HTR-8/SVneo (cell line): Measurements from ENCODE around the gene FAM72D.
"Not testable (repeated sequence)": the region's sequence is repeated elsewhere in the genome, so short reads cannot be mapped to it uniquely, and the experiment has no call there.

Experiments
- DNase-seq: peaks from one replicate; pipeline ENCODE4 v3.0.0; 2011; ENCODE audit warnings: low spot score, mixed read lengths; ENCODE audit not compliant: insufficient read length
- FAIRE-seq: peaks from 2 replicates; lab custom pipeline; 2011; peaks lifted over from hg19 to GRCh38; lab: Jason Lieb, UNC

FAM72D gene

DNA sequence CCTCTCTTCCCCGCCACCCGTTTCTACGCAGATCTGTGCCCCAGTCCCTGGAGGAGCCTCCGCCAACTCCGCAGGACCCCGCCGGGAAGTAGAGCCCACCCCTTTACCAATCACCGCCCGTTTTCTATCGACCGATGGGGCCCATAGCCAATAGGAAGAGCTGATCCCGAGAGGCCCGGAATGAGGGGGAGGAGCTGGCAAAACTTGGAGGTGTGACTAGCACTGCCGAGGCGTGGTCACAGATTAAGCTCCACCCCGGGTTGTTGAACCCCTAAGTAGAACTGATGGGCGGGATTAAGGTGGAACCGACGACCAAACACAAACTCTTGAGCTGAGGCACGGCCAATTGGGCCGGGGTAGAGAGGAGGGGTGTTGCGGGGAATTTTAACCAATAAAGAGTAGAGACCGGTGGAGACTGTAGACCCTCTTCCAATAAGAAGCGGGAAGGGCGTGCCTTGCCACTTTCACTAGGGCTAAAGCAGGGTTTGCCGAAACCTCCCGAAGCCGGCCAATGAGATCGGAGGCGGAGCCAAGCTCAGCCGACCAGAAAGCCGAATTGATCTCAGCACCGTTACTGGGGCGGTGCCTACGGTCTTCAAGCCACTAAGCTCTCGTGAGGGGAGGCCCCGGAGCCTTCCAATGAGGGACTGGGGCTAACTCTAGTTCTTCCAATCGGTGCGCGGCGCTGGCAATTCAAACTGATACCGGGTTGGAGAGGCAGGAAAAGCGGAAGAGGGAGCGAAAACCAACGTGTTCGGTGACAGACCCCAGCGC is at the start of gene FAM72D, which contains the start of gene SRGAP2B:
FAM72D (plus strand) TSS at position 691 of the 774 bp plus-strand sequence. CDS start 874 bp downstream, outside the sequence.
SRGAP2B (minus strand) TSS at position 45 of the 774 bp plus-strand sequence. CDS start 2,427 bp downstream, outside the sequence.
- DNase-seq, FAIRE-seq: not testable (repeated sequence)

DNA sequence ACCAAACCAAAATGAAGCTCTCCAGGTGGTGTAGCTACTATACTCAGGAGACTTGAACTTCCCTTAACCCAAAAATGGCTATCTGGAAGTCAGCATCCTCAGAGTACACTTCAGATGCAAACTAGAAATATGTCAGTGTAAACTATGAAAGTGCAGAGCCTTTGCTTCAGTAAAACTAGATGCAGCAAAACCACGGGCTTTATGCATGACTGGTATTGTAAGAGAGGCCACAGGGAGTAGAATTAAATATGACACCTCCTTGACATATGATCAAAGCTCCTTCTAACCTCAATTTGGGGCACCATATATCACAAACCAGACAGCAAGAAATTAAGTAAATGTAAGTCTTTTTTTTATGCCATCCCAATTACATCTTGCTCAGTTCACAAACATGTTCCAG is 48.2 kb upstream of the FAM72D start:
- FAIRE-seq, DNase-seq: not testable (repeated sequence)

DNA sequence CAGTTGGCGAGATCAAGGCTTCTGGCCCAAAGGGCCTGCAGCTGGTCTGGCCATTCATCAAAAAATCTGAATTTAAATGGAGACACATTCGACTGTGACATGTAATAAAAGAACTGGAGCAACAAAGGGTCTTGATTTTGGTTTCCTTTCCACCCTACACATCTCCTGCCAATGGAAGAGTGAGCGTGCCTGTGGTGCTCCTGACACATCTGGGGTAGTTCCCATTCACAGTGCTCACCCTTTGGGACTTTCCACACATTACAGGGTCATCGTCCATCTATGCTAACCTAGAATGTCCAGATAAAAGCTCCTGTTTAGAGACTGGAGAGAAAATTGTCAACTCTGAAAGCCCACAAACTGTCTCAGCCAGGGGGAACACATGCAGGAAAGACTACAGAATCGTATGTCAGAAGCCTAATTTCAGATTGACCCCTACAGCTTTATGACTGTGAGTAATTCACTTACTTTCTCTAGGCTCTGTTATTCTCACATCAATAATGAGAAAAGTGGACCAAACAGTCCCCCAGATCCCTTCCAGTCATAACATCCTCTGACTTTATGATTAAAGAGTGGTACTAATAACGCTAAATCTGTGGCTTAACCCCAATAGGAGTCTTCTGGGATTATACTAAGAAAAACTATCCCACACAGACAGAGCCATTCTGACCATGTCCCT is 47.5 kb upstream of the FAM72D start:
- not testable (repeated sequence) for FAIRE-seq, DNase-seq

DNA sequence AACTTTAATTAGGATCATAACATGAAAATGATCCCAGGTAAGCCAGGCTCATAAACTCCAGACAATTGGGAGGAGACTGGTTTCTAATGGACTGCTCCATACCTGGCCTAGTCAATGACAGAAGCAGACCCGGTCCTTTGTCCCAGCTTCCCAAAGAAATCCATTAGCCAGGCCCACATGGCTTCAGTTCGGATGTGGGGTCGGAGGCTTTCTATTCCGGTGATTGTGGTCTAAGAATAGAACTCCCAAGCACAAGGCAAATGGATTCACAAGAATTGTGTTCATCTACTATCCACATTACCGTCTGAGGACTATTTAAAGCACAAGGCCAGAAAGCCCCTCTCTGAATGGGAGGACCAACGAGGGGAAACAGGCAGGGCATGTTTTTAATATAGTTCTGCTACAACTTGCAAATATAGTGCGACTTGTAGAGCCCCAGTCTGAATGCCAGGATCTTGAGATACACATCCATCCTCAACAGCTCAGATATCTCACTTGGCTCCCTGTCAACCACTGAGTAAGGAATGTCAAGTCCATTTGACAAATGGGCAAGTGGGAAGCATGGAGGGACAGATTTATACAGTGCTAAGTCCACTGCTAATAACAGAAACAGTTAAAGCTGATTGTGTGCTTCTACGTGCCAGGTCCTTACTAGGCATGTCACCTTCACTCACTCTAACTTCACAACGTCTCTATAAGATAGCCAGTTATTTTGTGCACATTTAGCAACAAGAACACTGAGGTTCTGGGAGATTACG is 43.6 kb upstream of the FAM72D start:
- not testable (repeated sequence) for FAIRE-seq, DNase-seq

DNA sequence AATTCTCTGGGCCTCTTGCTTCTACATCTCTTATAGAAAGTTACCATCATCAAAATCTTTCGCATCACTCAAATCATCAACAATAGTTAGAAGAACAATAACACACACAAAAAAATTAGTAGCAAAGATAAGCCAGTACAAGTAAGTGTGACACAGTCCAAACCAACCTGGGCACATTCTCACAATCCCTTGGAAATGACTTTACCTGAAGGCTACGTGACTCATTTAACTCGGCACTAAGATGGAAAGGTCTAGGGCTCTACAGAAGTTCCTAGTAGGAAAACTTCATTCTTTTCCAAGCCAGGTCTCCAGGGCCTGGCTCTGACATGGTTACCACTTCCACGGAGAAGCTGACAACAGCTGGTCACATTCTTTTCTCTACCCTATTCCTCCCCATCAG is 42.3 kb upstream of the FAM72D start:
- FAIRE-seq, DNase-seq: not testable (repeated sequence)

DNA sequence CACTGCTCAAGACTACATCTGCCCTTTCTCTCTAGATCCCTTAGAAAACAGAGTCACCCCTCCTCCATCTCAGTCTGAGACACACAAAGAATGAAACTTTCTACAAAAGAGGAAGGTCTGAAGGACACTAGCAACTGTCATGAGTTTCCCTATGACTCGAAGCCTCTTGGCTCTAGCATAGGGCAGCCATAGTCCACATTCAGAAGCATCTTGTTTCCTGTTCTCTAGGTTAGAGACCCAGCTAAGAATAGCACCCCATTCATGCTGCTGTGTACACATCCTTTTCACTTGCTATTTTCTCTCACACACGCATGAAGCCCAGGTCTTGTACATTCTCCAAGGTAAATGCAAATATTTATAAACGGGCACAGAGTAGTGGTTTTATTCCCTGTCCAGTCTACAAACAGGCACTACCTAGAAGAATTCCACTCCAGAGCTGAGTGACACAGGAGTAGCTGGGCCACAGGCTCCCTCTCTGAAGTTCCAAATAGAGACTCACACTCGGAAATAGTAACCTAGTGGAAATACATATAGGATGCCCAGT is 40.5 kb upstream of the FAM72D start:
- not testable (repeated sequence) for FAIRE-seq, DNase-seq

DNA sequence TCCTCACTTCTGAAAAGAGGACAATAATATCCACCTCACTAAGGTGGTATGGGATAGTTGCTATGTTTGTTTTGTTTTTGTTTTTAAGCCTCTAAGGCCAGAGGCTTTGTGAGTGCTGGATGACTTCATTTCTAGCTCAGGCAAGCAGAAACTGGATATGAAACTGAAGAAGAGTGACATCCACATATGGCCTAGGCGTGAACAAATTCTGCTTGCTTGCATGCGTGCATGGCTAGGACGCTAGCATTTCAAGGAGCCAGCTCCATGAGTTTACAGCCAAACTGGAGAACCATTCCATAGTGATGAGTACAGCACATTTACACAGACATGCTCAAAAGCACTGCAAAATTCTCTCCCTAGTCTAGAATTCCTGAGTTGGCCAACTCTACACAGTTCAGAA is 37.6 kb upstream of the FAM72D start:
- not testable (repeated sequence) for DNase-seq, FAIRE-seq

DNA sequence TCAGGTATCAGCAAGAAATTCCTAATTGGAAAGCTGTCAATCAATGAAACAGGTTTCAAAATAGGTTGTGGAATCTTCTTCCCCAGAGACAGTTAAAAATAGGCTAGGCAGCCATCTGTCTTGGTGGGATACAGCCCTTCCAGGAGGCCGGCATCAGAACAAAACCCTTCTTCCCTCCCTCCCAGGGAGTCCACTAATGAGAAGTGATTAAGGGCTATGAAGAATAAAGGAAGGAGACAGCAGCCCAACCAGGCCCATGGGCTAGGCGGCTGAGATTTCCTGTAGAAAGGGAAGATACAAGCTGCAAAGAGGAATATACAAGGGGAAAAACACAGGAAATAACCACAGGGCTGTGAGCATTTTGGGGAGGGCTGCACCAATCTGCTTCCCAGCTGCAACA is 32.5 kb upstream of the FAM72D start:
- not testable (repeated sequence) for FAIRE-seq, DNase-seq

DNA sequence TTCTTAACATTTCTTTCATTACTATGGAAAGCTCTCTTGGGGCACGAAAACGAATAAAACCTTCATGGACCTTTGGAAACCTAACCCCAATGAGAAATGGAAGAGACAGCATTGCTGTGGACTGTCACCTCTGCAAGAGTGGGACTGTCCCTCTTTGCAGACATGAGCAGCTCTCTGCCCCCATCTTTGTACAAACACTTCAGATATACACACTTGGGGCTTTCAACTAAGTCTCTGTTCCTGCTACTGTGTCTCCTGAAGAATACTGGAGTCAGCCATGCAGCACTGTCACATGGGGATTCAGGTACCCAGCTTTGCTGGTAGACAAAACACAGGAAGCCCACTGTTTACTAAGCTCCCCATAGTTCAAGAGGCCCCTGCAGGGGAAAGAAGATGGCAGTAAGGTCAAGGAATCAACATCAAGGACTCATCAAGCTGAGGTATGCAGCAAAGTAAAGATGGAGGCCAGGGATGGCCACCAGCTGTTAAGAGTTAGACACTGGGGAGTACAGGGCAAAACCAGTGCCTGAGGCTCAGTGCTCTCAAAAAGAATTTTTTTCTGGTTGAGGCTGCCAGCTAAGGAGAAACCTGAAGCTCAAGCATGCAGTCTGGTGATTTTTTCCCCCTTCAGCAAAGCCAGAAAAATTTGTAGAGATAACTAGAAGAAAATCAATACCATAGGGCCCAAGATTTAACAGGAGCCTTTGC is 31.7 kb upstream of the FAM72D start:
- not testable (repeated sequence) for FAIRE-seq, DNase-seq

DNA sequence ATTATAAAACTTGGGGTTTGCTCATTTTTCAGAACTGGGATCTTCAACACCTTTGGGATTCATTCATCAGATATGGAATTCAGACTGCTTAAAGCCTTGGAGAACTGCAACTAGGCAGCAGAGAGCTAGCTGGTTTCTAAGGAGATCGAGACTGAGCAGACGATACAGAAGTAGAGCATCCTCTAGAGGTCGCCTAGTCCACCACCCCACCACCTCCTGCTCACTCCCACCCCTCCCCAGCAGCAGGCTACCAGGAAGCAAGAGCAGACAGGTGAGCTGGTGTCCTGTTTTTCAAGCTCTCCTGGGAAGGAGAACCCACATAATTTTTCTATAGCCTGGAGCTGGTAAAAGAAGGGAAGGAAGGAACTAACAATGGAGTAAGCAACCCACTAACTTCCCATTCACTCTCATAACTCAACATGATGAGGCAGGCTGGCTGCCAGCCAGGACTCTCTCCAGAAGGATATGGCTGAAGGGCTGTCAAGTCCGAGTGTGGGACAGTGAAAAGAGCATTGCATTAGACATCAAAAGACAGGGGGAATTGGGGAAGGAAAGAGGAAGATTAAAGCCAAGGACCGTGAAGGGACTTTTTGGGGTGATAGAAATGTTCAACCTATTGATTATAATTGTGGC is 30.5 kb upstream of the FAM72D start:
- not testable (repeated sequence) for FAIRE-seq

DNA sequence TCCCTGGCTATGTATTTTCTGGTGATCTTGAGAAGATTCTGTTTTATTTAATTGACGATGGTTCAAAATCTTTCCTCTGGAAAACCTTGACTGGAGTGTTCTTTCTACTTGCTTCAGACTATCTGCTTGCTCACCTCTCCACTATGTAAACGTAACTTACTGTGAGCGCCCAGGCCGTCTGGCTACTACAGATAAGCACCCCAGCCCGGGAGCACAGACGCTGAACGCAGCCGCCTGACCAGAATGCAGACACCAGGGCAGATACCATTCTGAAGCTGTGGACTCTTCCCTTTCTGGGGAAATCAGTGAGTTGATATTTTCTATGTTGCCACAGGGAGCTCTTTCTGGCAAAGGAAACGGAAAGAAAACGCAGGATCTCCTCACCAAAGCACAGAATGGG is 29.3 kb upstream of the FAM72D start:
- not testable (repeated sequence) for FAIRE-seq, DNase-seq

More for the DNA sequence above, 30.5 kb upstream of the FAM72D start:
- DNase-seq: not testable (repeated sequence)

DNA sequence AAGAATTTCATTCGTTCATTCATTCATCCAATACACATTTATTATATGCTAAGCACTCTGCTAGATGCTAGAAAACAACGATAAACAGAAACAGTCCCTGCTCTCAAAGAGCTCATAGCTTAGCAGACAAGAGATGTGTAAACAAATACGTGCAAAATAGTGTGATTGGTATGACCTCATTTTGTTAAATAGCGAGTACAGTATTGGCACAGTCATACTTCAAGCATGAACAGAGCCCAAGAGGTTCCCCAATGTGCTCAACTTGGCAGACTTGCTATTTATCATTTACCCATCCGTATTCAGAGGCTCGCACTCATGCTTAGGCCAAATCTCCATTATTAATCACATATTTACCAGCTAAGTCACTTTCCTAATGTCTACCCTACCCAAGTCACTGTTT is 24.2 kb upstream of the FAM72D start:
- FAIRE-seq, DNase-seq: not testable (repeated sequence)

DNA sequence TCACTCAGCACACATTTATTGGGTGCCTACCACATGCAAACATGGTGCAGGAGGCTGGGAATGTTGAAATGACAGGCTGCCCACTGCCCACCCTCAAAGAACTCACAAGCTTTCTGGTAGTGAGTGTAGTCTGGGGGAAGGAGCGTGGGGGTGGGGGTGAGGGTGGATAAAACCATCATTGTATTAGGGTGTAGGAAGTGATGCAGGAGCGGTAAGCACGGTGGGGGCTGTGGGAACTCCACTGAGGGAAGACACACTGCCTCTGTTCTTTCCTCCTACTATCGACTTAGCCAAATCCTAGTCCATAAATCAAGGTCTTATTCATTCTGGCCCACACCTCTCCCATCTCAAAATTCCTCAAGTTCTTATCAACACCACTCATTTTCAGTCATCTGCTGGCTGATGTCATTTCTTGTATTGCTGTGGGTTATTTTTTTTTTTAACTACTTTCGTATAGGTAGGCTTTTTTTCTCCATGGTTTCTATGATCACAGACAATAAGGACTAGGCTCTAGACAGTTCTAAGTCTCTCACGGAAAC is 21.7 kb upstream of the FAM72D start:
- FAIRE-seq, DNase-seq: not testable (repeated sequence)

DNA sequence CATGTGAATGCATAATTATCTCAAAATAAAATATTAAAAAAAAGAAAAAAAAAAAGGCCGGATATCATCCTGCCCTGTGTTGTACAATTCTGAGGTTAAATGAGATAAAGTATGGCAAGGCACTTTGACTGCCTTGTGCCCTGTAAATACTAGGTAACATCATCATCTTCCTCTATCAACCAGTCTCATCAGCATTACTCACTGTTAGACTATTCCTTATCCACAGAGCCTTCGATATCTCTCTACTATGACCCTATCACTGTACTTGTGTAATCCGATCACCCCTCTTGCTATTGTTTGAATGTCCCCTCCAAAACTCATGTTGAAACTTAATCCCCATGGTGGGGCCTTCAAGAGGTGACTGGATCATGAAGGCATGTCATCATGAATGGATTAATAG is 18.9 kb upstream of the FAM72D start:
- DNase-seq, FAIRE-seq: not testable (repeated sequence)

DNA sequence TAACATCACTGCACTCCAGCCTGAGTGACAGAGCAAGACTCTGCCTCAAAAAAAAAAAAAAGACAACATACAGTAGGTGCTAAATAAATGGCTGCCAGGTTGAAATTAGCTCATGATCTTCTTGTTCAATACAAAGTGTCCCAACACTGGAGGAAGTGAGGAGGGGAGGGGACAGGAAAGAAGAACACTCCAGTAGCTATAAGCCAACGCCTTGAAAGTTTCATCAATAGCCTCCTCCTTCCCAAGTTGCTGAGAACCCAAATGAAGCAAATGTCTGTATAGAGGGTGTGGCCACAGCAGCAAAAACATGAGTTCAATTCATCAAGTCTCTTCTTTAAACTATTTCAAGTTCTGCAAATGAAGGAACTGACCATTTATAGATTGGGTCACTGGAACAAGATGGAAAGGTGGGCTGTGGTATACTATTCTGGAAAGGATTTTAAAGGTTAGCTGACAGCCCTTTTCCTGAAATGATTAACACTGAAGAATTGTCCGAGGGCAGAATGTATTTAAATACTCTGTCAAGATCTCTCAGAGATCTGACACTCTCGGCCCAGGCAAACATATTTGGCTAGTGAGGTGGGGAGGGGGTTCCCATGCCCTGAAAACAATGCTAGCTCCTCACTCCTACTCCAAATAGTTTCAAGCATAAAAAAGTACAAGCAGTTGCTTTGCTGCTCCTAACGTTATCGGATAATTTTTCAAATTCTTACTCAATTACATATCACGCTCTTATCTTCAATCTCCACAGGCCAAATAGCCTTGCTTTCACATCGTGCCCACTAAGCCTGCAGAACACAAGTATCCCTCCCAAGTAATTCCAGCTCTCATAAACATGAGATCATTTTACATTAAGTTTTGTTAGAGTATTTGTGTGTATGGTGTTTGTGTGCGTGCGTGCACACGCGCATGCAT is 17.6 kb upstream of the FAM72D start:
- not testable (repeated sequence) for FAIRE-seq, DNase-seq

DNA sequence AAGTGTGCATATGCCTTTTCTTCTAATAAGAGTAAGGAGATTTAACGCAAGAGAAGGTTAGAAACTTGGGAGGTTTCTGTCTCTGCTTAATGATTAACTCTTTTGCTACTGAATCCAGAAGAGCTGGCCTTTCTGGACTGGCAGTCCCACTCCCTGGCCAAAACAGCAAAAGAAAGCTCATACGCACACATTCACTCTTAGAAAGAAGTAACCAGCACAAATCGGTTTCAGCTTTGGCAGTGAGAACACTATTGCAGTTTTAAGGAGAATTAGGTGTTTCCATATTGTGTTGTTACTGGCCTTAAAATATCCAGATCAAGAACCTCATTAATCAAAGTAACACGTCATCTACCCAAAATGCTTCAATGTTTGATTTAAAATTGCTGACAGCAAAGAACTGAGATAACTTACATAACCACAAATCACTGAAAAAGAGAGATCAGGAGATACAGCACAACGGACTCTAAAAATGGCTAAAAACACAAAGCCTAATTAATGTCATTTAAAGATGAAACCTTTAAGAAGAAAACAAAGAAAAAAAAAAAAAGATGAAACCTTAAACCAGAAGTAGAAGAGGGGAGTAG is 16.9 kb upstream of the FAM72D start:
- DNase-seq, FAIRE-seq: not testable (repeated sequence)

DNA sequence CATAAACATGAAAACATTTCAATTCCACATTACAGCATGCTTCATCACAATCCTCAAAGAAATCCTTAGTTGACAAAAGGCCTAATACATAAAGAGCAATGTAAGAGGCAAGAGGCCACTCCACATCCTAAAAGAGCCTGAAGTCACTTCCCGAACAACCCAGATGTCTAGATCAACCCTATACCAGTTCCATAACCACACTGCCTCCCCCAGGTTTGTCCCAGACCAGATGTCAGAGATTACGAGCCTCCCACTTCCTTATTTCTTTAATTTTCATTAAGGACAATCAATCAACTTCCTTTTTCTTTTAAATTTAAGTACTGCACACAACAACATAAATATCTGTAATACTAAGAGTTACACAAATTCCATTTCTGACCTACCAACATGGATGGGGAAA is 16.0 kb upstream of the FAM72D start:
- not testable (repeated sequence) for FAIRE-seq, DNase-seq
